ENCODE results near the gene BEST2. TPM values are rescaled to one million over a fixed set of nuclear protein-coding genes. Genes with fewer than 3 reads are reported as not detected.

BEST2 gene
- total RNA-seq, 1 donor from 2014 or later = not detected

- Mint-ChIP-seq H3K27me3 (ENCODE audit: unreplicated experiment) (peaks cover 2% of the 10 kb centered on the region), H3K9me3 (ENCODE audit: unreplicated experiment) (peaks cover 12% of the 10 kb centered on the region), H3K4me1 (ENCODE audit: low read depth, unreplicated experiment) (peaks cover 12% of the 10 kb centered on the region), H3K4me3 (ENCODE audit: unreplicated experiment) (peak within 1 kb of the TSS; percentile 82), H3K27ac (ENCODE audit: unreplicated experiment) (peak within 1 kb of the TSS; percentile 28), H3K36me3 (ENCODE audit: unreplicated experiment) (no peaks in the 10 kb centered on the region)
- no peak for TF ChIP-seq CTCF (IDR thresholded peaks at IDR 0.05; ENCODE audit: partially characterized antibody, unreplicated experiment)
- DNase-seq = no peak
Observed at GRCh38 chr19:12774588-12775555, 23.3 kb downstream of the BEST2 start, which contains the start of gene HOOK2. HOOK2 (minus strand) TSS chr19:12775552; CDS start chr19:12775449, 103 bp downstream.

GRCh38 chr19:12777217-12778016, 25.8 kb downstream of the BEST2 start:
- Mint-ChIP-seq H3K27me3 (ENCODE audit: unreplicated experiment) (peaks cover 4% of the 10 kb centered on the region), H3K27ac (ENCODE audit: unreplicated experiment) (peak overlapping the region; percentile 98), H3K36me3 (ENCODE audit: unreplicated experiment) (no peaks in the 10 kb centered on the region), H3K4me1 (ENCODE audit: low read depth, unreplicated experiment) (peaks cover 13% of the 10 kb centered on the region), H3K9me3 (ENCODE audit: unreplicated experiment) (peaks cover 12% of the 10 kb centered on the region), H3K4me3 (ENCODE audit: unreplicated experiment) (peak overlapping the region; percentile 94)
- peak; percentile 91 for DNase-seq
- peak; percentile 96 for TF ChIP-seq CTCF (IDR thresholded peaks at IDR 0.05; ENCODE audit: partially characterized antibody, unreplicated experiment)

- peaks cover 4% of the 10 kb centered on the region for H3K27me3 Mint-ChIP-seq (ENCODE audit: unreplicated experiment)
- peaks cover 13% of the 10 kb centered on the region for H3K4me1 Mint-ChIP-seq (ENCODE audit: low read depth, unreplicated experiment)
- H3K9me3 Mint-ChIP-seq (ENCODE audit: unreplicated experiment) = peaks cover 12% of the 10 kb centered on the region
- no peak for TF ChIP-seq CTCF (IDR thresholded peaks at IDR 0.05; ENCODE audit: partially characterized antibody, unreplicated experiment)
- peak overlapping the region; percentile 98 for H3K27ac Mint-ChIP-seq (ENCODE audit: unreplicated experiment)
- peak overlapping the region; percentile 94 for H3K4me3 Mint-ChIP-seq (ENCODE audit: unreplicated experiment)
- H3K36me3 Mint-ChIP-seq (ENCODE audit: unreplicated experiment) = no peaks in the 10 kb centered on the region
- DNase-seq = peak; percentile 75
Observed at GRCh38 chr19:12778017-12778904, 26.7 kb downstream of the BEST2 start.

- Mint-ChIP-seq H3K27ac (ENCODE audit: unreplicated experiment) (peak overlapping the region; percentile 98), H3K36me3 (ENCODE audit: unreplicated experiment) (no peaks in the 10 kb centered on the region), H3K4me1 (ENCODE audit: low read depth, unreplicated experiment) (peaks cover 16% of the 10 kb centered on the region), H3K4me3 (ENCODE audit: unreplicated experiment) (peak overlapping the region; percentile 94), H3K9me3 (ENCODE audit: unreplicated experiment) (peaks cover 11% of the 10 kb centered on the region), H3K27me3 (ENCODE audit: unreplicated experiment) (peaks cover 6% of the 10 kb centered on the region)
- DNase-seq = no peak
- TF ChIP-seq CTCF (IDR thresholded peaks at IDR 0.05; ENCODE audit: partially characterized antibody, unreplicated experiment) = no peak
Observed at GRCh38 chr19:12778905-12779161, 27.2 kb downstream of the BEST2 start.

Data from glutamatergic neuron (in vitro differentiated cells).